Subcutaneous abdominal adipose tissue (tissue), 5 donors: ENCODE data around the gene SULT4A1.

Source experiments
- H3K27ac ChIP-seq: one replicate; pipeline ENCODE4 v1.7.0; 2013; ENCODE audit warnings: low read depth, mild to moderate bottlenecking, inconsistent platforms, low read length, moderate library complexity
- H3K27me3 ChIP-seq, 5 donors: one replicate each; pipeline ENCODE4 v1.7.0; 2013; ENCODE audit warnings: low read length in 5 of 5, inconsistent platforms in 1 of 5; ENCODE audit not compliant: control insufficient read depth in 5 of 5, insufficient read depth in 4 of 5
- H3K36me3 ChIP-seq, 5 donors: one replicate each; pipeline ENCODE4 v1.7.0; 2013; ENCODE audit warnings: low read length in 5 of 5; ENCODE audit not compliant: control insufficient read depth in 5 of 5, insufficient read depth in 5 of 5
- H3K4me1 ChIP-seq, 5 donors: one replicate each; pipeline ENCODE4 v1.7.0; 2013; ENCODE audit warnings: low read length in 5 of 5, mild to moderate bottlenecking in 3 of 5, moderate library complexity in 1 of 5; ENCODE audit not compliant: control insufficient read depth in 5 of 5, insufficient read depth in 5 of 5
- H3K4me3 ChIP-seq, 5 donors: one replicate each; pipeline ENCODE4 v1.7.0; 2013; ENCODE audit warnings: low read length in 5 of 5, low read depth in 1 of 5
- H3K9ac ChIP-seq, 5 donors: one replicate each; pipeline ENCODE4 v1.7.0; 2013; ENCODE audit warnings: low read length in 5 of 5, mild to moderate bottlenecking in 4 of 5, moderate library complexity in 3 of 5
- H3K9me3 ChIP-seq, 5 donors: one replicate each; pipeline ENCODE4 v1.7.0; 2013; ENCODE audit warnings: low read length in 5 of 5; ENCODE audit not compliant: control insufficient read depth in 5 of 5
- donor health status: healthy.
- donor health status: healthy.
- donor health status: healthy.
- donor health status: healthy.
- donor health status: healthy.

Gene SULT4A1

GRCh38 chr22:43888740-43889139 lies 26.4 kb upstream of the SULT4A1 start:
- no peaks in the 10 kb centered on the region for H3K9me3 ChIP-seq
- no peaks in the 10 kb centered on the region for H3K36me3 ChIP-seq
- H3K27ac ChIP-seq: no peak overlapping the region
- H3K4me3 ChIP-seq: no peak overlapping the region
- no peak overlapping the region for H3K9ac ChIP-seq
- H3K4me1 ChIP-seq: peaks cover 0 to 11% (median 5%) of the 10 kb centered on the region in 5 donors
- peaks cover 39 to 56% (median 47%) of the 10 kb centered on the region in 5 donors for H3K27me3 ChIP-seq

DNA sequence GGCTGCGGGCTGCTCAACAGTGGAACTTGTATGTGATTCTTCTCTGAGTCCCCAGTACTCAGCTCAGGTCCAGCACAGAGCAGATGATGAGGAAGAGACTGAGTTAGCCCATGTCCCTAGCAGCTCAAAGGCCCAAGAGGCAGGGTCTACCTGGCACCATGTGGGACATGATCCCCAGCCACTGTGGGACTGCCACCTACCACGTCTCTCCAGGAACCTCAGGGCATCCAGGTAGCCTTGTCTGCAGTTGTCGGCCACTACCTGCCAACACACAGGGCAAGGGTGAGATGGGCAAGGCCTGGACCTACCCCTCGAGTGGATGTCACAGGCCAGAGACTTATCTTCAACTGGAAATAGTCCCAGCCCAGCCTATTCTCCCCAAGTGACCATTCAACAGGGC lies 25.1 kb upstream of the SULT4A1 start:
- H3K4me1 ChIP-seq: peaks cover 0 to 11% (median 5%) of the 10 kb centered on the region in 5 donors
- H3K9me3 ChIP-seq: no peaks in the 10 kb centered on the region
- no peaks in the 10 kb centered on the region for H3K36me3 ChIP-seq
- H3K4me3 ChIP-seq: no peak overlapping the region
- no peak overlapping the region for H3K27ac ChIP-seq
- peaks cover 38 to 55% (median 44%) of the 10 kb centered on the region in 5 donors for H3K27me3 ChIP-seq
- H3K9ac ChIP-seq: no peak overlapping the region

GRCh38 chr22:43886231-43886630 lies 23.9 kb upstream of the SULT4A1 start:
- Histone ChIP-seq H3K27me3 (peaks cover 28 to 43% (median 35%) of the 10 kb centered on the region in 5 donors), H3K9me3 (no peaks in the 10 kb centered on the region), H3K27ac (no peak overlapping the region), H3K9ac (no peak overlapping the region), H3K4me1 (peaks cover 0 to 2% (median 0%) of the 10 kb centered on the region in 5 donors), H3K4me3 (no peak overlapping the region), H3K36me3 (no peaks in the 10 kb centered on the region)

- Histone ChIP-seq H3K4me1 (no peaks in the 10 kb centered on the region), H3K9me3 (no peaks in the 10 kb centered on the region), H3K27ac (no peak overlapping the region), H3K9ac (no peak overlapping the region), H3K36me3 (no peaks in the 10 kb centered on the region), H3K27me3 (peaks cover 26 to 39% (median 32%) of the 10 kb centered on the region in 5 donors), H3K4me3 (no peak overlapping the region)
Measured at GRCh38 chr22:43885786-43886185, 23.5 kb upstream of the SULT4A1 start.

GRCh38 chr22:43885319-43885671 lies 23.0 kb upstream of the SULT4A1 start:
- H3K4me3 ChIP-seq: no peak overlapping the region
- H3K27me3 ChIP-seq: peaks cover 22 to 36% (median 27%) of the 10 kb centered on the region in 5 donors
- no peaks in the 10 kb centered on the region for H3K4me1 ChIP-seq

DNA sequence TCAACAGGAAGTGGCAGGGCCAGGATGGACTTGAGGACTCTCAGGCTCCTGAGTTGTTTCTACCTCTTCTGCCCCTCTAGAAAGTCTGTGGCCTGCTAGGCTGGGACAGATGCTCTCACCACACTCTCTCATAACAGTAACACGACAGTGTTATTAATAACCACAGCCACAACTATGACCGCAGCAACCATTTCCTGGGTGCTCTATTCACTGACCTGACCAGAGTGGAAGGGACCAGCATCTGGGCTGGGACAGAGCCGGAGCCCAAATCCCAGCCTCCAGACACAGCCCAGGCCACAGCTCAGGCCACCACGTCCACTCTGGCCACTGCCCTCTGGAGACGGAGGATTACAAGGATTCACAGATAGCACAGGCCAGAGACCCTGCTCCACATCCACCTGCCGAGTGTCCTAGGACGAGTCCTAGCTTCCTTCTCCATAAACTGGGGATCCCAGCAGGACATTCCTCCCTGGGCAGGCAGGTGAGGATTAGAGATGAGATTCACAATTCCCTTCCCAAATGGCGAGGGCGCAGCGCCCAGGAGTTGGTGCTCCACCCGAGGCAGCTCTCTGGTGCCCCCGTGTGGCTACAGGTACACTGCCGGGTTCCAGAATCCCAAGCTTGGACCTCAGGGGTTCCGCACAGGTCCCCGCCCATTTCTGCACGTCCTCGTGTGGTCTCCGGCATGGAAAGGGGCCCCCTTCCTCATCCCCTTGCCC lies 22.4 kb upstream of the SULT4A1 start:
- Histone ChIP-seq H3K9me3 (no peaks in the 10 kb centered on the region), H3K27ac (no peak overlapping the region), H3K36me3 (no peaks in the 10 kb centered on the region), H3K9ac (no peak overlapping the region), H3K4me1 (no peaks in the 10 kb centered on the region), H3K27me3 (peaks cover 17 to 31% (median 22%) of the 10 kb centered on the region in 5 donors), H3K4me3 (no peak overlapping the region)

More at GRCh38 chr22:43885319-43885671, 23.0 kb upstream of the SULT4A1 start:
- no peak overlapping the region for H3K9ac ChIP-seq
- no peaks in the 10 kb centered on the region for H3K36me3 ChIP-seq
- no peaks in the 10 kb centered on the region for H3K9me3 ChIP-seq
- H3K27ac ChIP-seq: no peak overlapping the region

DNA sequence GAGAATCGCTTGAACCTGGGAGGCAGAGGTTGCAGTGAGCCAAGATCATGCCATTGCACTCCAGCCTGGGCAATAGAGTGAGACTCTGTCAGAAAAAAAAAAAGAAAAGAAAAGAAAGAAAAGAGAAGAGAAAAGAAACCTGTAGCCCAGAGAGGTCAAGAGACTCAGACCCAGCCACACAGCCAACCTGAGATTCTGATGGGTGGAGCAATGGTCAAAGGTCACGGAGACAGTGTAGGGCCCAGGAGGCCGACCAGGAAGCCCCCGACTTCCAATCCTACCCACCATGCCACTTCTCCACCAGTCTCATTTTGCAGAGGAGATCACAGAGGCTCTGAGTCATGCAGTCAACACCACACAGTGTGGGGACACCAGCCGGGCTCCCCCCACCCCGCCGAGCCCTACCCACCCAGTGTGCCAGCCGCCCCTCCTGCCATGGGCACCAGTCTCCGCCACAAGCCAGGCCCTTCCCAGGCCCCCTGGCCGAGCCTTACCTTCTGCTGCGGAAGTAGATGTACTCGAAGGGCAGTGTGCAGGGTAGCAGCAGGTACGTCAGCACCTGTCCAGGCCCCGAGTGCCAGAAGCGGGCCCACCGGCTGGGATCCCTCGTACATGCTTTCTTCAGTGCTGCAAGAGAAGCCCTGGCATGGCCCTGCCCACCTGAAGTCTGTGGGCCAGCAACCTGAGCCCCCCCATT lies 21.6 kb upstream of the SULT4A1 start:
- H3K9ac ChIP-seq: no peak overlapping the region
- H3K27ac ChIP-seq: no peak overlapping the region
- H3K4me3 ChIP-seq: no peak overlapping the region
- H3K9me3 ChIP-seq: no peaks in the 10 kb centered on the region
- H3K4me1 ChIP-seq: no peaks in the 10 kb centered on the region
- H3K27me3 ChIP-seq: peaks cover 10 to 22% (median 15%) of the 10 kb centered on the region in 5 donors
- H3K36me3 ChIP-seq: no peaks in the 10 kb centered on the region

- Histone ChIP-seq H3K27ac (no peak overlapping the region), H3K4me1 (no peaks in the 10 kb centered on the region), H3K9ac (no peak overlapping the region)
Measured at GRCh38 chr22:43883012-43883661, 20.8 kb upstream of the SULT4A1 start.

DNA sequence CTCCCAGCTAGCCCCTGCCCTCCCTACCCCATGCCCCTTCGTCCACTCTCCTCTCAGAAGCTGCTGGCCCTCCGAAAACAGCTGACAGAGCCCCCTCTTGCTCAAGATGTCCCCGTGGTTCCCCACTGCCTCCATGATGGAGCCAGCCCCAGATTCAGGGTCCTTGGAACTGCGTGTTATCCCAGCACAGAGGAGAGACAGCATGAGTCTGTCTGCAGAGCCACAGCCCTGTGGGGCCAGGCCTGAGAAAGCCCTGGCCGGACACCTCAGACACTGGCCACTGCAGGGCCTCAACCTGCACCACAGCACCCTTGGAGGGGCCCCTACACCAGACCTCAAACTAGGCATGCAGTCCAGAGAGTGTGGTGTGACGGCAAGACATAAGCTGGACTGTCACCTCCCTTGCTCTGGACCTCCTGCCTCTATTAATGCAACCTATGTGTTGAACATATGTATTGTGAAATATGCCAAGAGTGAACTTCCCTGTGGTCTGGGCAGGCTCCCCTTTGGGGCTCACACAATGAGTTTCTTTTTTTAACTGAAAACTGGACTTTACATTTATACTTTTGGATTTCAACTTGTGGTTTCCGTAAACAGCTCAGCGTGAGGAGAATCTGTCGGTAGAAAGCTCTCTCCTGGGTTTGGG lies 19.9 kb upstream of the SULT4A1 start:
- peaks cover 2 to 20% (median 7%) of the 10 kb centered on the region in 5 donors for H3K27me3 ChIP-seq
- H3K4me3 ChIP-seq: no peak overlapping the region
- no peak overlapping the region for H3K9ac ChIP-seq
- no peaks in the 10 kb centered on the region for H3K36me3 ChIP-seq
- no peak overlapping the region for H3K27ac ChIP-seq
- H3K4me1 ChIP-seq: no peaks in the 10 kb centered on the region
- H3K9me3 ChIP-seq: no peaks in the 10 kb centered on the region

More at GRCh38 chr22:43883012-43883661, 20.8 kb upstream of the SULT4A1 start:
- Histone ChIP-seq H3K9me3 (no peaks in the 10 kb centered on the region), H3K36me3 (no peaks in the 10 kb centered on the region), H3K27me3 (peaks cover 6 to 23% (median 11%) of the 10 kb centered on the region in 5 donors), H3K4me3 (no peak overlapping the region)
